Kidney epithelial cell (primary cell): ENCODE results near the gene MFAP2. TPM values are rescaled to one million over a fixed set of nuclear protein-coding genes. Genes with fewer than 3 reads are reported as not detected.

Experiments used
- DNase-seq: peaks from one replicate; pipeline ENCODE4 v3.0.0-alpha.2; 2010; ENCODE audit warnings: low read depth
- H3K27me3 ChIP-seq: 2 replicates; pipeline ENCODE4 v1.6.0; 2011; ENCODE audit warnings: low read length; ENCODE audit not compliant: control insufficient read depth, insufficient read depth
- H3K36me3 ChIP-seq: 2 replicates; pipeline ENCODE4 v1.5.1; 2011; ENCODE audit warnings: low read length; ENCODE audit not compliant: control insufficient read depth, insufficient read depth
- H3K4me3 ChIP-seq: 2 replicates; pipeline ENCODE4 v1.5.1; 2011; ENCODE audit warnings: low read depth, mild to moderate bottlenecking, control low read depth, low read length
- total RNA-seq: library from RNA; depleted of rRNA; stranded (reverse); fragments of >200 nt; gene quantifications from 2 replicates; pipeline ENCODE4 v1.2.3, GENCODE V29; 2015
- TF ChIP-seq, protein P1 (sequence below): IDR thresholded peaks from 2 replicates; pipeline ENCODE4 v1.5.1; 2011; ENCODE audit warnings: mild to moderate bottlenecking, moderate library complexity, low read length, control low read depth, inconsistent platforms; ENCODE audit not compliant: insufficient read depth, poor library complexity, severe bottlenecking

MFAP2 gene
- total RNA-seq, 1 donor from 2014 or later: 58.2 TPM

DNA sequence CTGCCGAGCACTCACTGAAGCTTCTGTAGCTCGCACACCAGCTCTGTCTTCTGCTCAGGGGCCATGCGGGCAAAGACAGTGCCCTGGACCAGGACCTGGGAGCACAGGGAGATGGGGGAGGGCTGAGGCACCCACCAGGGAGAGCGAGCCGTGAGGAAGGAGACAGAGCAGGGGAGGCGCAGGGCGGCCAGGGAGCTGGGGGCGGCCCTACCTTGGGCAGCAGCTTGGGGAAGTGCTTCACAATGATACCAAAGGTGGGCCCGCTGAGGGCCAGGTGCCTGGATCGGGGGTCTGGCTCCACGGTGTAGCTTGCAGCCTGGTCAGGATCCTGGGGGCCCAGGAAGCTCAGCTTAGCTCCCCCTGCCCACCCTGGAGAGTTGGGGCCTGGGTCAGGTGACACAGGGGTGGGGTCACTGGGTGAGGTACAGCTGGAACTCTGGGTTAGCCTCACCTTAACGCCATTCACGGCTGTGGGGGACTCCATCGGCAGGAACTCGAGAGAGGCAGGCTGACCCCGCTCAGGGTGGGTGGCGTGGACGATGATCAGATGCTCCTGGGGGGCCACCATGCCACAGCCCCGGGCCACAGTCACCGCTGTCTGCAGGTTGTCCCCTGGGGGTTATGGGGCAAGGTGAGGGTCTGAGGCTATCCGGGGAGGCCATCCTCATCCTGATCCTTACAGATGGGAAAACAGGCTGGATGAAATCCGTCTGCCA, 9.4 kb upstream of the MFAP2 start:
- TF ChIP-seq, protein P1, sequence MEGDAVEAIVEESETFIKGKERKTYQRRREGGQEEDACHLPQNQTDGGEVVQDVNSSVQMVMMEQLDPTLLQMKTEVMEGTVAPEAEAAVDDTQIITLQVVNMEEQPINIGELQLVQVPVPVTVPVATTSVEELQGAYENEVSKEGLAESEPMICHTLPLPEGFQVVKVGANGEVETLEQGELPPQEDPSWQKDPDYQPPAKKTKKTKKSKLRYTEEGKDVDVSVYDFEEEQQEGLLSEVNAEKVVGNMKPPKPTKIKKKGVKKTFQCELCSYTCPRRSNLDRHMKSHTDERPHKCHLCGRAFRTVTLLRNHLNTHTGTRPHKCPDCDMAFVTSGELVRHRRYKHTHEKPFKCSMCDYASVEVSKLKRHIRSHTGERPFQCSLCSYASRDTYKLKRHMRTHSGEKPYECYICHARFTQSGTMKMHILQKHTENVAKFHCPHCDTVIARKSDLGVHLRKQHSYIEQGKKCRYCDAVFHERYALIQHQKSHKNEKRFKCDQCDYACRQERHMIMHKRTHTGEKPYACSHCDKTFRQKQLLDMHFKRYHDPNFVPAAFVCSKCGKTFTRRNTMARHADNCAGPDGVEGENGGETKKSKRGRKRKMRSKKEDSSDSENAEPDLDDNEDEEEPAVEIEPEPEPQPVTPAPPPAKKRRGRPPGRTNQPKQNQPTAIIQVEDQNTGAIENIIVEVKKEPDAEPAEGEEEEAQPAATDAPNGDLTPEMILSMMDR: no peak
- Histone ChIP-seq H3K36me3 (peaks cover 3% of the 10 kb centered on the region), H3K27me3 (no peaks in the 10 kb centered on the region), H3K4me3 (no peak overlapping the region)
- no peak for DNase-seq

DNA sequence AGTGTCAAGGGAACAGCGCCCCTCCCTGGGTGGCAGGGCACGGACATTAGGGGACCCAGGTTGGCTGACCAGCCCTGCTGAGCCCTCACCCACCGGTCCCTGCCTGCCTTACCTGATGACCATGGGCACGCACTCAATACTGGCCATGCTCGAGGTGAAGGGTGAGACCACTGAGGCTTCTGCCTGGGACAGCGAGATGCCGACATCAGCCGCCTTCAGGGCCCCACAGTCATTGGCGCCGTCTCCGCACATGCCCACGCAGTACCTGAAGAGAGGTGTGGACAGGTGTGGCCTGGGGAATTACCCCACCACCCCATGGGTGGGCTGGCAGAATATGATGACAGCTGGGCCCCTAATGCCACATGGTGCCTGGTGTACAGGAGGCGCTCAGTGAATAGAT, 7.8 kb upstream of the MFAP2 start:
- no peak for DNase-seq
- TF ChIP-seq, protein P1: no peak
- peaks cover 3% of the 10 kb centered on the region for H3K36me3 ChIP-seq

DNA sequence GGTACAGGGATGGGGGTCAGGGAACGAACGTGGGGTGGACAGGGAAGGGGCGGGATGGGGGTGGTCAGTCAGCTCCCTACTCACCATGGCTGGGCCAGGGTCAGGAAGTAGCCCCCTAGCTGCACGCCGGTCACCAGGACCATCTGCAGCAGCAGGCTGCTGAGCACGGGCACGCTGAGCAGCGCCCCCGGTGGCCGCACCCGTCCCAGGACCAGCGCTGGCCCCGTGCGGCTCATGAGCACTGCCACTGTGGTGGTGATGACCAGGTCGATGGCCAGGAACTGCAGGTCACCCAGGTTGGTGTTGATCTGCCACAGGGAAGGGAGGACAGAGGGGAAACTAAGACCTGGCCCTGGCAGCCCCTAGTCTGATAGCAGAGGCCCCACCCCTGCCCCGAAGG, 6.5 kb upstream of the MFAP2 start:
- H3K27me3 ChIP-seq: no peaks in the 10 kb centered on the region
- TF ChIP-seq, protein P1: peak; percentile 41
- H3K36me3 ChIP-seq: peaks cover 3% of the 10 kb centered on the region
- DNase-seq: no peak
- H3K4me3 ChIP-seq: no peak overlapping the region

More for the DNA sequence above, 7.8 kb upstream of the MFAP2 start:
- Histone ChIP-seq H3K27me3 (no peaks in the 10 kb centered on the region), H3K4me3 (no peak overlapping the region)

DNA sequence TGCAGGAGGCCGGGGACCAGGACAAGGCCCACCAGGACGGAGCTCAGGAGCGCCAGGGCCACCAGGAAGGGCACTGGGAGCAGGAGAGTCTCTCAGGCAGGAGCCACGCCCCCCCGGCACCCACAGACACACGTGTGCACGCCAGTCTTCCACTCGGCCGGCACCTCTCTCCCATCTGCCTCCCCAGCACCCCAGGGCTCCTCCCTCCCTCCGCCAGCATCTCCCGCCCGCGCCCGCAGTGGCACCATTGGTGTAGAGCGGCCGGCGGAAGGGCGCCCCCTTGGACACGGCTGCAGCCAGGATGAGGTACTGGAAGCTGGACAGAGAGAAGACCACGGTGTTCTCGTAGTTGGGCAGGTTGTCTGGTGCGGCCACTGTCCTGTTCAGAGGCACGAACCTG, 6.1 kb upstream of the MFAP2 start:
- DNase-seq: no peak

DNA sequence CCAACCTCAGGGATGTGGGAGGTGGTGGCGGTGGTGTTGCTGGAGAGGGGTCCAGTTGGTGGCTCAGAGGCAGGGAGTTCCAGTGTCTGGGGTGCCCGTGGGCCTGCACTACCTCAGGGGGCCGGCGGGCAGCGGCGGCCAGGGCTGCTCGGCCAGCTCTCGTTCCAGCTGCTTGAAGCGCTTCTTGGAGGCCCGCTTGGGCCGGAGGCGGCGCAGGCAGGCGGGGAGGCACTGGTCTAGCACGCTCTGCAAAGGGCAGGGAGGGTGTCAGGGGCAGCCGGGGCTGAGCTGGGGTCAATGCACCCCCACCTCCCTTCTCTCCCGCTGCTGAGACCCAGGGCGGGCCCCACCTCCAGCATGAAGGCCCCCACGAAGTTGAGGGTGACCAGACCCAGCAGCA, 5.7 kb upstream of the MFAP2 start:
- Histone ChIP-seq H3K27me3 (no peaks in the 10 kb centered on the region), H3K4me3 (no peak overlapping the region), H3K36me3 (peaks cover 3% of the 10 kb centered on the region)
- TF ChIP-seq, protein P1: no peak
- DNase-seq: no peak

More for the DNA sequence above, 6.1 kb upstream of the MFAP2 start:
- Histone ChIP-seq H3K27me3 (no peaks in the 10 kb centered on the region), H3K4me3 (no peak overlapping the region), H3K36me3 (peaks cover 3% of the 10 kb centered on the region)
- TF ChIP-seq, protein P1: no peak

DNA sequence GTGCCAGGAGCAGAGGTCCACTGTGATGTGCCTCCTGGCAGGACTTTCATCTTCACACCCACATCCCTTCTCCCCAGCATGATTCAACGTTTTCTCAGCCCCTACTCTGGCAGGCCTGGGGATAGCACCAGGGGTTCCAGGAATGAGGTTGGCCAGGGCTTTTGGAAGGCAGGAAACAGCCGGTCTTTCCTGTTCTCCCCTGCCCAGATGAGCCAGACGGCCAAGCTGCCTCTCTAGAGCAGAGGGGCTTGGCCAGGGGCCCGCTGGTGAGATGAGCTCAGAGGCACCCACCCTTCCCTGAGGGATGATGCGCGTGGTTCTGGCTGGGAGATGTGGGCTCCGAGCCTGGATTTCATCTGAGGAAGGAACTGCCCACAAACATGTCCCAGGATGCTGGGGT, 4.3 kb upstream of the MFAP2 start:
- H3K36me3 ChIP-seq: peaks cover 3% of the 10 kb centered on the region
- no peak overlapping the region for H3K4me3 ChIP-seq
- TF ChIP-seq, protein P1: no peak
- no peak for DNase-seq
- no peaks in the 10 kb centered on the region for H3K27me3 ChIP-seq
